ENCODE data around the gene DLG3. TPM values are rescaled to one million over a fixed set of nuclear protein-coding genes. Genes with fewer than 3 reads are reported as not detected.

The DLG3 gene
- total and polyA plus RNA-seq, 10 of the 15 experiments (the other 5 are each of a cell fraction or from before 2014, with no cell fraction given), result 1.3 to 32.2 (median 3.9) TPM

DNA sequence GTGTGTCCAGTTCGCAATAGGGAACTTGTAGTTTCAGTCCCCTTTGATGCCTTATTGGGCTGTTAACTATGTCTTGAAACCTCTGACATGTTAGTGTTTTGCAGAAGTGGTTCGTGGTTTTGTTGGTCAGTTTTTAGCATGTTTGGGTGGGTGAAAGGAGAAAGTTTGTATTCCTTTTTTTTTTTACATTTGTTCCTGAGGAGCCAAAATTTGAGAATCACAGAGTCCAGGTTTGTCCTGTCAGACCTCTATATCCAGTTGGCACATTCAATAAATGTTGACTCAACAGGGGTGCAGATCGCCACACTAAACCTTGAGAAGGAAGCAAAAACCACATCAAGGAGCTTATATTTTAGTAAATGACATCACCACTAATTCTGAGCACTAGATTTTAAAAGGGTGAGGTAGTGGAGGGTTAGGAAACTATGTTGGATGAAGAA lies 26.2 kb downstream of the DLG3 start (continued):
- TF ChIP-seq MEF2A (IDR thresholded peaks at IDR 0.05; ENCODE audit: insufficient read depth, low read depth, low read length) (0 out of 2 replicates have a peak, but pooled peaks have one; percentile 47), CHD1 (IDR thresholded peaks at IDR 0.05; ENCODE audit: low read depth, low read length) (no peak), SPI1 (IDR thresholded peaks at IDR 0.05; ENCODE audit: borderline replicate concordance, insufficient read depth, low read depth, low read length) (peak; percentile 82; the same call in 1 of the 2 replicates), RCOR1 (conservative IDR thresholded peaks at IDR 0.05; ENCODE audit: low read depth, low read length) (no peak), BCL11A (IDR thresholded peaks at IDR 0.05; ENCODE audit: low read depth, low read length) (0 out of 2 replicates have a peak, but pooled peaks have one; percentile 37), ATF7 (IDR thresholded peaks at IDR 0.05; ENCODE audit: low read depth) (peak; percentile 96), EGR1 (IDR thresholded peaks at IDR 0.05; ENCODE audit: borderline replicate concordance in 1 of 2, low read depth in 2 of 2, low read length in 2 of 2) (no peak), PML (IDR thresholded peaks at IDR 0.05; ENCODE audit: low read length) (no peak), TAF1 (IDR thresholded peaks at IDR 0.05; ENCODE audit: borderline replicate concordance, low read depth, low read length) (no peak), RBBP5 (conservative IDR thresholded peaks at IDR 0.05) (no peak), WRNIP1 (IDR thresholded peaks at IDR 0.05; ENCODE audit: borderline replicate concordance, low read depth, low read length) (no peak), CEBPB (IDR thresholded peaks at IDR 0.05; ENCODE audit: borderline replicate concordance in 1 of 2, low read depth in 2 of 2, low read length in 2 of 2) (no peak), TARDBP (IDR thresholded peaks at IDR 0.05; ENCODE audit: borderline replicate concordance) (no peak), ZNF207 (IDR thresholded peaks at IDR 0.05; ENCODE audit: borderline replicate concordance) (no peak), STAT3 (IDR thresholded peaks at IDR 0.05; ENCODE audit: low read depth, low read length) (no peak)
- TF ChIP-seq, protein P1, sequence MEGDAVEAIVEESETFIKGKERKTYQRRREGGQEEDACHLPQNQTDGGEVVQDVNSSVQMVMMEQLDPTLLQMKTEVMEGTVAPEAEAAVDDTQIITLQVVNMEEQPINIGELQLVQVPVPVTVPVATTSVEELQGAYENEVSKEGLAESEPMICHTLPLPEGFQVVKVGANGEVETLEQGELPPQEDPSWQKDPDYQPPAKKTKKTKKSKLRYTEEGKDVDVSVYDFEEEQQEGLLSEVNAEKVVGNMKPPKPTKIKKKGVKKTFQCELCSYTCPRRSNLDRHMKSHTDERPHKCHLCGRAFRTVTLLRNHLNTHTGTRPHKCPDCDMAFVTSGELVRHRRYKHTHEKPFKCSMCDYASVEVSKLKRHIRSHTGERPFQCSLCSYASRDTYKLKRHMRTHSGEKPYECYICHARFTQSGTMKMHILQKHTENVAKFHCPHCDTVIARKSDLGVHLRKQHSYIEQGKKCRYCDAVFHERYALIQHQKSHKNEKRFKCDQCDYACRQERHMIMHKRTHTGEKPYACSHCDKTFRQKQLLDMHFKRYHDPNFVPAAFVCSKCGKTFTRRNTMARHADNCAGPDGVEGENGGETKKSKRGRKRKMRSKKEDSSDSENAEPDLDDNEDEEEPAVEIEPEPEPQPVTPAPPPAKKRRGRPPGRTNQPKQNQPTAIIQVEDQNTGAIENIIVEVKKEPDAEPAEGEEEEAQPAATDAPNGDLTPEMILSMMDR (IDR thresholded peaks at IDR 0.05 in 2 of 3, conservative IDR thresholded peaks at IDR 0.05 in 1 of 3; ENCODE audit: control insufficient read depth in 2 of 3, extremely low read depth in 1 of 3, insufficient read depth in 1 of 3, low read depth in 3 of 3, low read length in 3 of 3), result no peak
- TF ChIP-seq, protein P2, sequence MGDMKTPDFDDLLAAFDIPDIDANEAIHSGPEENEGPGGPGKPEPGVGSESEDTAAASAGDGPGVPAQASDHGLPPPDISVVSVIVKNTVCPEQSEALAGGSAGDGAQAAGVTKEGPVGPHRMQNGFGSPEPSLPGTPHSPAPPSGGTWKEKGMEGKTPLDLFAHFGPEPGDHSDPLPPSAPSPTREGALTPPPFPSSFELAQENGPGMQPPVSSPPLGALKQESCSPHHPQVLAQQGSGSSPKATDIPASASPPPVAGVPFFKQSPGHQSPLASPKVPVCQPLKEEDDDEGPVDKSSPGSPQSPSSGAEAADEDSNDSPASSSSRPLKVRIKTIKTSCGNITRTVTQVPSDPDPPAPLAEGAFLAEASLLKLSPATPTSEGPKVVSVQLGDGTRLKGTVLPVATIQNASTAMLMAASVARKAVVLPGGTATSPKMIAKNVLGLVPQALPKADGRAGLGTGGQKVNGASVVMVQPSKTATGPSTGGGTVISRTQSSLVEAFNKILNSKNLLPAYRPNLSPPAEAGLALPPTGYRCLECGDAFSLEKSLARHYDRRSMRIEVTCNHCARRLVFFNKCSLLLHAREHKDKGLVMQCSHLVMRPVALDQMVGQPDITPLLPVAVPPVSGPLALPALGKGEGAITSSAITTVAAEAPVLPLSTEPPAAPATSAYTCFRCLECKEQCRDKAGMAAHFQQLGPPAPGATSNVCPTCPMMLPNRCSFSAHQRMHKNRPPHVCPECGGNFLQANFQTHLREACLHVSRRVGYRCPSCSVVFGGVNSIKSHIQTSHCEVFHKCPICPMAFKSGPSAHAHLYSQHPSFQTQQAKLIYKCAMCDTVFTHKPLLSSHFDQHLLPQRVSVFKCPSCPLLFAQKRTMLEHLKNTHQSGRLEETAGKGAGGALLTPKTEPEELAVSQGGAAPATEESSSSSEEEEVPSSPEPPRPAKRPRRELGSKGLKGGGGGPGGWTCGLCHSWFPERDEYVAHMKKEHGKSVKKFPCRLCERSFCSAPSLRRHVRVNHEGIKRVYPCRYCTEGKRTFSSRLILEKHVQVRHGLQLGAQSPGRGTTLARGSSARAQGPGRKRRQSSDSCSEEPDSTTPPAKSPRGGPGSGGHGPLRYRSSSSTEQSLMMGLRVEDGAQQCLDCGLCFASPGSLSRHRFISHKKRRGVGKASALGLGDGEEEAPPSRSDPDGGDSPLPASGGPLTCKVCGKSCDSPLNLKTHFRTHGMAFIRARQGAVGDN (IDR thresholded peaks at IDR 0.05), result no peak
- TF ChIP-seq, protein P3, sequence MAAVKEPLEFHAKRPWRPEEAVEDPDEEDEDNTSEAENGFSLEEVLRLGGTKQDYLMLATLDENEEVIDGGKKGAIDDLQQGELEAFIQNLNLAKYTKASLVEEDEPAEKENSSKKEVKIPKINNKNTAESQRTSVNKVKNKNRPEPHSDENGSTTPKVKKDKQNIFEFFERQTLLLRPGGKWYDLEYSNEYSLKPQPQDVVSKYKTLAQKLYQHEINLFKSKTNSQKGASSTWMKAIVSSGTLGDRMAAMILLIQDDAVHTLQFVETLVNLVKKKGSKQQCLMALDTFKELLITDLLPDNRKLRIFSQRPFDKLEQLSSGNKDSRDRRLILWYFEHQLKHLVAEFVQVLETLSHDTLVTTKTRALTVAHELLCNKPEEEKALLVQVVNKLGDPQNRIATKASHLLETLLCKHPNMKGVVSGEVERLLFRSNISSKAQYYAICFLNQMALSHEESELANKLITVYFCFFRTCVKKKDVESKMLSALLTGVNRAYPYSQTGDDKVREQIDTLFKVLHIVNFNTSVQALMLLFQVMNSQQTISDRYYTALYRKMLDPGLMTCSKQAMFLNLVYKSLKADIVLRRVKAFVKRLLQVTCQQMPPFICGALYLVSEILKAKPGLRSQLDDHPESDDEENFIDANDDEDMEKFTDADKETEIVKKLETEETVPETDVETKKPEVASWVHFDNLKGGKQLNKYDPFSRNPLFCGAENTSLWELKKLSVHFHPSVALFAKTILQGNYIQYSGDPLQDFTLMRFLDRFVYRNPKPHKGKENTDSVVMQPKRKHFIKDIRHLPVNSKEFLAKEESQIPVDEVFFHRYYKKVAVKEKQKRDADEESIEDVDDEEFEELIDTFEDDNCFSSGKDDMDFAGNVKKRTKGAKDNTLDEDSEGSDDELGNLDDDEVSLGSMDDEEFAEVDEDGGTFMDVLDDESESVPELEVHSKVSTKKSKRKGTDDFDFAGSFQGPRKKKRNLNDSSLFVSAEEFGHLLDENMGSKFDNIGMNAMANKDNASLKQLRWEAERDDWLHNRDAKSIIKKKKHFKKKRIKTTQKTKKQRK (IDR thresholded peaks at IDR 0.05; ENCODE audit: low read depth, low read length), result no peak
- TF ChIP-seq, protein P4, sequence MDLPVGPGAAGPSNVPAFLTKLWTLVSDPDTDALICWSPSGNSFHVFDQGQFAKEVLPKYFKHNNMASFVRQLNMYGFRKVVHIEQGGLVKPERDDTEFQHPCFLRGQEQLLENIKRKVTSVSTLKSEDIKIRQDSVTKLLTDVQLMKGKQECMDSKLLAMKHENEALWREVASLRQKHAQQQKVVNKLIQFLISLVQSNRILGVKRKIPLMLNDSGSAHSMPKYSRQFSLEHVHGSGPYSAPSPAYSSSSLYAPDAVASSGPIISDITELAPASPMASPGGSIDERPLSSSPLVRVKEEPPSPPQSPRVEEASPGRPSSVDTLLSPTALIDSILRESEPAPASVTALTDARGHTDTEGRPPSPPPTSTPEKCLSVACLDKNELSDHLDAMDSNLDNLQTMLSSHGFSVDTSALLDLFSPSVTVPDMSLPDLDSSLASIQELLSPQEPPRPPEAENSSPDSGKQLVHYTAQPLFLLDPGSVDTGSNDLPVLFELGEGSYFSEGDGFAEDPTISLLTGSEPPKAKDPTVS (IDR thresholded peaks at IDR 0.05; ENCODE audit: low read depth, low read length), result no peak
